Left ventricle myocardium inferior (tissue), 1 donor: ENCODE results near the gene SLC20A1. TPM values are rescaled to one million over a fixed set of nuclear protein-coding genes. Genes with fewer than 3 reads are reported as not detected.
"Not testable (repeated sequence)": the region's sequence is repeated elsewhere in the genome, so short reads cannot be mapped to it uniquely, and the experiment has no call there.

Source experiments
- DNase-seq: peaks from one replicate; pipeline ENCODE4 v3.0.0-alpha.2; 2020
- H3K27ac ChIP-seq: fragments of 200-600 bp; replicated peaks from 2 replicates; pipeline ENCODE4 v1.8.0; 2021
- H3K27me3 ChIP-seq: fragments of 200-600 bp; 2 replicates; pipeline ENCODE4 v1.8.0; 2021; ENCODE audit warnings: low read depth
- H3K36me3 ChIP-seq: fragments of 200-600 bp; 2 replicates; pipeline ENCODE4 v1.8.0; 2021
- H3K4me1 ChIP-seq: fragments of 200-600 bp; 2 replicates; pipeline ENCODE4 v1.8.0; 2021
- H3K4me3 ChIP-seq: fragments of 200-600 bp; 2 replicates; pipeline ENCODE4 v1.8.0; 2021; ENCODE audit warnings: mild to moderate bottlenecking, moderate library complexity
- H3K9me3 ChIP-seq: fragments of 200-600 bp; replicated peaks from 2 replicates; pipeline ENCODE4 v1.8.0; 2021
- CTCF ChIP-seq: fragments of 200-600 bp; IDR thresholded peaks from 2 replicates; pipeline ENCODE4 v1.8.0; 2021; ENCODE audit warnings: antibody characterized with exemption, mild to moderate bottlenecking, borderline replicate concordance
- intact Hi-C: fragments of 100-400 bp; cut with micrococcal nuclease; formaldehyde crosslinking; loops from one replicate; pipeline ENCODE4 v1.11.0; 2022
- total RNA-seq: library from RNA; stranded (reverse); fragmentation: NEBNext Ultra II Directional; extraction: Animal tissue kit (Norgen Biotek cat#: 25700); gene quantifications from one replicate; pipeline ENCODE4 v1.2.1, GENCODE V29; 2021
- donor health status: DM: no; HTN: yes; CAD: no; lungs with severe emphysema.

SLC20A1 gene
- total RNA-seq, 1 donor from 2014 or later = 10.5 TPM

DNA sequence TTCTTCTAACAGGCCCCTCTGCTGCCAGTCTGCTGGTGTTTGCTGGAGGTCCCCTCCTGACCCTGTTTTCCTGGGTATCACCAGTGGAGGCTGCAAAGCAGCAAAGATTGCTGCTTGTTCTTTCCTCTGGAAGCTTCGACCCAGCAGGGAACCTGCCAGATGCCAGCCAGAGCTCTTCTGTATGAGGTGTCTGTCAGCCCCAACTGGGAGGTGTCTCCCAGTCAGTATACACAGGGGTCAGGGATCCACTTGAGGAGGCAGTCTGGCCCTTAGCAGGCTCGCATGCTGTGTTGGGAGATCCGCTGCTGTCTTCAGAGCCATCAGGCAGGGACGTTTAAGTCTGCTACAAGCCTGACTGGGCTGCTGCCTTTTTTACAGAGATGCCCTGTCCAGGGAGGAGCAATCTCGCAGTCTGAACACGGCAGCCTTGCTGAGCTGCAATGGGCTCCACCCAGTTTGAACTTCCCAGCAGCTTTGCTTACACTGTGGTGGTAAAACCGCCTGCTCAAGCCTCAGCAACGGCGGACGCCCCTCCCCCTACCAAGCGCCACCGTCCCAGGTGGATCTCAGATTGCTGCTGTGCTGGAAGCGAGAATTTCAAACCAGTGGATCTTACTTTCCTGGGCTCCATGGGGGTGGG lies 31.4 kb upstream of the SLC20A1 start:
- DNase-seq = no peak
- no peaks in the 10 kb centered on the region for H3K4me1 ChIP-seq
- H3K9me3 ChIP-seq = no peaks in the 10 kb centered on the region
- no peaks in the 10 kb centered on the region for H3K36me3 ChIP-seq
- H3K27ac ChIP-seq = no peak overlapping the region
- no peak overlapping the region for H3K4me3 ChIP-seq
- no peak for TF ChIP-seq CTCF
- intact Hi-C loops = no loop called here
- no peaks in the 10 kb centered on the region for H3K27me3 ChIP-seq

- no peaks in the 10 kb centered on the region for H3K4me1 ChIP-seq
- no peaks in the 10 kb centered on the region for H3K27me3 ChIP-seq
- H3K4me3 ChIP-seq = no peak overlapping the region
- H3K9me3 ChIP-seq = no peaks in the 10 kb centered on the region
- H3K36me3 ChIP-seq = no peaks in the 10 kb centered on the region
- DNase-seq = no peak
- TF ChIP-seq CTCF = no peak
- H3K27ac ChIP-seq = no peak overlapping the region
- intact Hi-C loops = no loop called here
These were observed 30.7 kb upstream of the SLC20A1 start for GRCh38 chr2:112615051-112615450.

- H3K36me3 ChIP-seq, H3K27me3 ChIP-seq, H3K27ac ChIP-seq, H3K4me3 ChIP-seq, intact Hi-C loops, H3K4me1 ChIP-seq, DNase-seq, H3K9me3 ChIP-seq: not testable (repeated sequence)
These were observed 29.9 kb upstream of the SLC20A1 start for GRCh38 chr2:112615798-112616197.

DNA sequence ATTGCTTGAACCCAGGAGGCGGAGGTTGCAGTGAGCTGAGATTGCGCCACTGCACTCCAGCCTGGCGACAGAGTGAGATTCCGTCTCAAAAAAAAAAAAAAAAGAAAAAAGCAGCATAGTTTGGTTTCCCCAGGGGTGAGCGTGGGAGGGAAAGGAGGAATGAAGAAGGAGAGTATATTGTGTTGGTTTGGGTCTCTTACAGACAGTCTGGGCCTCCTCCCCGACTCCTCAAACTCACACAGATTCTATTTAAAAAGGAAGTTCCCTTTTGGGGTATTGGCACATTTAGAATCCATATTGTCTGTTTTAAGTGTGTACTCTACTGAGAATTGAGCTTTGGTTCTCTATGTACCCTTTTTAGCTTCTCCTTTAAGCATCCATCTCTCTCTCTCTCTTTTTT lies 27.4 kb upstream of the SLC20A1 start:
- Histone ChIP-seq H3K27ac (no peak overlapping the region), H3K36me3 (no peaks in the 10 kb centered on the region), H3K9me3 (no peaks in the 10 kb centered on the region), H3K27me3 (no peaks in the 10 kb centered on the region), H3K4me1 (no peaks in the 10 kb centered on the region), H3K4me3 (no peak overlapping the region)
- no peak for TF ChIP-seq CTCF
- no peak for DNase-seq
- intact Hi-C loops = no loop called here

- H3K9me3 ChIP-seq = no peaks in the 10 kb centered on the region
- peaks cover 15% of the 10 kb centered on the region for H3K4me1 ChIP-seq
- no peaks in the 10 kb centered on the region for H3K36me3 ChIP-seq
- no peaks in the 10 kb centered on the region for H3K27me3 ChIP-seq
- no peak overlapping the region for H3K4me3 ChIP-seq
- intact Hi-C loops = loop anchor here (10.0 kb wide), 2 partner anchors 63 to 103 kb away; partner anchors contain the start of gene NT5DC4
- no peak for DNase-seq
- H3K27ac ChIP-seq = no peak overlapping the region
- no peak for TF ChIP-seq CTCF
These were observed 23.8 kb upstream of the SLC20A1 start for GRCh38 chr2:112621790-112622527.

- no peak overlapping the region for H3K27ac ChIP-seq
- TF ChIP-seq CTCF = no peak
- intact Hi-C loops = loop anchor here (10.0 kb wide), 2 partner anchors 62 to 102 kb away; partner anchors contain the start of gene NT5DC4
- no peak for DNase-seq
- H3K9me3 ChIP-seq = no peaks in the 10 kb centered on the region
- no peaks in the 10 kb centered on the region for H3K36me3 ChIP-seq
- H3K27me3 ChIP-seq = no peaks in the 10 kb centered on the region
- H3K4me3 ChIP-seq = no peak overlapping the region
- H3K4me1 ChIP-seq = peaks cover 19% of the 10 kb centered on the region
These were observed 23.2 kb upstream of the SLC20A1 start for GRCh38 chr2:112622528-112622849.
